Nephron (organoid): Measurements from ENCODE around the gene ADGRF3.

Source experiments
- H3K27ac Mint-ChIP-seq, 3 experiments: 2 replicates each; pipeline ENCODE4 v1.8.0; 2020; ENCODE audit warnings: mixed read lengths in 3 of 3, mild to moderate bottlenecking in 2 of 3, moderate library complexity in 1 of 3
- H3K27me3 Mint-ChIP-seq: 2 replicates; pipeline ENCODE4 v1.8.0; 2021; ENCODE audit warnings: low read depth, mild to moderate bottlenecking, moderate library complexity, mixed read lengths
- H3K36me3 Mint-ChIP-seq: 2 replicates; pipeline ENCODE4 v1.8.0; 2020; ENCODE audit warnings: low read depth, mixed read lengths
- H3K4me1 Mint-ChIP-seq: 2 replicates; pipeline ENCODE4 v1.8.0; 2020; ENCODE audit warnings: mixed read lengths
- H3K4me3 Mint-ChIP-seq, 3 experiments: 2 replicates each; pipeline ENCODE4 v1.8.0; 2020; ENCODE audit warnings: mild to moderate bottlenecking in 3 of 3, mixed read lengths in 3 of 3, moderate library complexity in 2 of 3
- H3K9me3 Mint-ChIP-seq: 2 replicates; pipeline ENCODE4 v1.8.0; 2020; ENCODE audit warnings: mixed read lengths
- CTCF ChIP-seq, 3 experiments: fragments of 200-600 bp; sonication (generic); IDR thresholded peaks; one replicate each; pipeline ENCODE4 v1.5.0; 2021; ENCODE audit warnings: antibody characterized with exemption in 3 of 3; ENCODE audit not compliant: unreplicated experiment in 3 of 3

The ADGRF3 gene

GRCh38 chr2:26299471-26300101 lies 47.0 kb downstream of the ADGRF3 start:
- TF ChIP-seq CTCF (IDR thresholded peaks at IDR 0.05; ENCODE audit: unreplicated experiment in 3 of 3): no peak
- Mint-ChIP-seq H3K27ac (no peak overlapping the region), H3K27me3 (peaks cover 8% of the 10 kb centered on the region), H3K9me3 (no peaks in the 10 kb centered on the region), H3K4me1 (peaks cover 7% of the 10 kb centered on the region), H3K4me3 (no peak overlapping the region), H3K36me3 (no peaks in the 10 kb centered on the region)

- H3K27ac Mint-ChIP-seq: no peak overlapping the region
Measured at GRCh38 chr2:26298638-26299393, 47.8 kb downstream of the ADGRF3 start.

GRCh38 chr2:26298286-26298637 lies 48.3 kb downstream of the ADGRF3 start:
- Mint-ChIP-seq H3K27ac (no peak overlapping the region), H3K9me3 (no peaks in the 10 kb centered on the region), H3K36me3 (no peaks in the 10 kb centered on the region), H3K4me1 (peaks cover 7% of the 10 kb centered on the region), H3K27me3 (peaks cover 8% of the 10 kb centered on the region), H3K4me3 (no peak overlapping the region)
- no peak for TF ChIP-seq CTCF (IDR thresholded peaks at IDR 0.05; ENCODE audit: unreplicated experiment in 3 of 3)

More at GRCh38 chr2:26298638-26299393, 47.8 kb downstream of the ADGRF3 start:
- Mint-ChIP-seq H3K4me1 (peaks cover 7% of the 10 kb centered on the region), H3K9me3 (no peaks in the 10 kb centered on the region), H3K27me3 (peaks cover 8% of the 10 kb centered on the region), H3K36me3 (no peaks in the 10 kb centered on the region), H3K4me3 (no peak overlapping the region)
- no peak for TF ChIP-seq CTCF (IDR thresholded peaks at IDR 0.05; ENCODE audit: unreplicated experiment in 3 of 3)

GRCh38 chr2:26297061-26297460 lies 49.5 kb downstream of the ADGRF3 start:
- H3K36me3 Mint-ChIP-seq: no peaks in the 10 kb centered on the region
- H3K9me3 Mint-ChIP-seq: no peaks in the 10 kb centered on the region
- peaks cover 7% of the 10 kb centered on the region for H3K4me1 Mint-ChIP-seq
- peak overlapping the region in 2 of 3 experiments; percentile 34 to 67 for H3K27ac Mint-ChIP-seq
- no peak overlapping the region for H3K4me3 Mint-ChIP-seq
- TF ChIP-seq CTCF (IDR thresholded peaks at IDR 0.05; ENCODE audit: unreplicated experiment in 3 of 3): no peak
- peaks cover 8% of the 10 kb centered on the region for H3K27me3 Mint-ChIP-seq

- Mint-ChIP-seq H3K27me3 (peaks cover 8% of the 10 kb centered on the region), H3K4me3 (no peak overlapping the region), H3K27ac (no peak overlapping the region), H3K4me1 (peaks cover 7% of the 10 kb centered on the region), H3K36me3 (no peaks in the 10 kb centered on the region), H3K9me3 (no peaks in the 10 kb centered on the region)
- TF ChIP-seq CTCF (IDR thresholded peaks at IDR 0.05; ENCODE audit: unreplicated experiment in 3 of 3): no peak
Measured at GRCh38 chr2:26295511-26295910, 51.1 kb downstream of the ADGRF3 start.

- H3K27me3 Mint-ChIP-seq: peaks cover 8% of the 10 kb centered on the region
- H3K4me3 Mint-ChIP-seq: no peak overlapping the region
- peaks cover 7% of the 10 kb centered on the region for H3K4me1 Mint-ChIP-seq
- H3K36me3 Mint-ChIP-seq: peaks cover 3% of the 10 kb centered on the region
- TF ChIP-seq CTCF (IDR thresholded peaks at IDR 0.05; ENCODE audit: unreplicated experiment in 3 of 3): no peak
- peak overlapping the region in 2 of 3 experiments; percentile 14 to 78 for H3K27ac Mint-ChIP-seq
- H3K9me3 Mint-ChIP-seq: no peaks in the 10 kb centered on the region
Measured at GRCh38 chr2:26292646-26293045, 53.9 kb downstream of the ADGRF3 start.
